G401.6 (cell line): ENCODE data around the gene LRRTM4.
"Not testable (repeated sequence)": the region's sequence is repeated elsewhere in the genome, so short reads cannot be mapped to it uniquely, and the experiment has no call there.

ENCODE experiments used
- FAIRE-seq: peaks from 2 replicates; lab custom pipeline; 2012; peaks lifted over from hg19 to GRCh38; lab: Jason Lieb, UNC

LRRTM4 gene

GRCh38 chr2:77064324-77064723 is 457.9 kb downstream of the LRRTM4 start:
- no peak for FAIRE-seq

GRCh38 chr2:77054938-77055337 is 467.2 kb downstream of the LRRTM4 start:
- FAIRE-seq, result no peak

GRCh38 chr2:77046339-77046738 is 475.8 kb downstream of the LRRTM4 start:
- FAIRE-seq, result no peak

GRCh38 chr2:77045456-77045855 is 476.7 kb downstream of the LRRTM4 start:
- not testable (repeated sequence) for FAIRE-seq

- no peak for FAIRE-seq
Observed at GRCh38 chr2:77034445-77034844, 487.7 kb downstream of the LRRTM4 start.

- not testable (repeated sequence) for FAIRE-seq
Observed at GRCh38 chr2:77029237-77029636, 492.9 kb downstream of the LRRTM4 start.

GRCh38 chr2:77028032-77028600 is 494.1 kb downstream of the LRRTM4 start:
- no peak for FAIRE-seq

GRCh38 chr2:77025714-77026113 is 496.5 kb downstream of the LRRTM4 start:
- FAIRE-seq, result no peak

GRCh38 chr2:77021161-77021560 is 501.0 kb downstream of the LRRTM4 start:
- FAIRE-seq, result no peak

GRCh38 chr2:77018219-77018618 is 504.0 kb downstream of the LRRTM4 start:
- FAIRE-seq, result no peak

- no peak for FAIRE-seq
Observed at GRCh38 chr2:77017355-77017745, 504.8 kb downstream of the LRRTM4 start.

- FAIRE-seq, result no peak
Observed at GRCh38 chr2:77016443-77017354, 505.5 kb downstream of the LRRTM4 start.

GRCh38 chr2:77013953-77014352 is 508.2 kb downstream of the LRRTM4 start:
- FAIRE-seq, result no peak

- no peak for FAIRE-seq
Observed at GRCh38 chr2:77013457-77013856, 508.7 kb downstream of the LRRTM4 start.

- FAIRE-seq, result no peak
Observed at GRCh38 chr2:77009307-77009706, 512.9 kb downstream of the LRRTM4 start.

- no peak for FAIRE-seq
Observed at GRCh38 chr2:77008853-77009252, 513.3 kb downstream of the LRRTM4 start.

GRCh38 chr2:77007686-77008085 is 514.5 kb downstream of the LRRTM4 start:
- no peak for FAIRE-seq

GRCh38 chr2:77005522-77005921 is 516.7 kb downstream of the LRRTM4 start:
- FAIRE-seq, result no peak

GRCh38 chr2:77001895-77002294 is 520.3 kb downstream of the LRRTM4 start:
- FAIRE-seq, result no peak

GRCh38 chr2:76998704-76999103 is 523.5 kb downstream of the LRRTM4 start:
- no peak for FAIRE-seq

- FAIRE-seq, result no peak
Observed at GRCh38 chr2:76998152-76998551, 524.0 kb downstream of the LRRTM4 start.

GRCh38 chr2:76997296-76997695 is 524.9 kb downstream of the LRRTM4 start:
- FAIRE-seq, result no peak

GRCh38 chr2:76985387-76986136 is 536.6 kb downstream of the LRRTM4 start:
- no peak for FAIRE-seq
